ENCODE results near the gene WNT7B. TPM values are rescaled to one million over a fixed set of nuclear protein-coding genes. Genes with fewer than 3 reads are reported as not detected.

The WNT7B gene
- total RNA-seq, 6 experiments from 2014 or later: 0.07 to 0.14 (median 0.09) TPM; not detected in 1

- peaks cover 54% of the 10 kb centered on the region for H3K4me1 Mint-ChIP-seq (ENCODE audit: low read depth)
- peak overlapping the region; percentile 48 for H3K4me3 Mint-ChIP-seq
- no peak for DNase-seq
- H3K27me3 Mint-ChIP-seq (ENCODE audit: insufficient read depth): no peaks in the 10 kb centered on the region; the same call in 1 of the 2 replicates
- TF ChIP-seq CTCF (IDR thresholded peaks at IDR 0.05): no peak
- no peaks in the 10 kb centered on the region for H3K9me3 Mint-ChIP-seq
- H3K27ac Mint-ChIP-seq: peak overlapping the region; percentile 69
- no peaks in the 10 kb centered on the region for H3K36me3 Mint-ChIP-seq (ENCODE audit: low read depth)
These were observed 21.8 kb upstream of the WNT7B start for GRCh38 chr22:45998638-45999378.

GRCh38 chr22:45997777-45998637 is 21.0 kb upstream of the WNT7B start:
- Mint-ChIP-seq H3K27ac (peak overlapping the region; percentile 95), H3K4me3 (peak overlapping the region; percentile 42; the same call in 1 of the 2 replicates), H3K36me3 (ENCODE audit: low read depth) (no peaks in the 10 kb centered on the region), H3K4me1 (ENCODE audit: low read depth) (peaks cover 46% of the 10 kb centered on the region), H3K27me3 (ENCODE audit: insufficient read depth) (no peaks in the 10 kb centered on the region; the same call in 1 of the 2 replicates), H3K9me3 (no peaks in the 10 kb centered on the region)
- DNase-seq: no peak
- no peak for TF ChIP-seq CTCF (IDR thresholded peaks at IDR 0.05)

GRCh38 chr22:45997077-45997776 is 20.3 kb upstream of the WNT7B start:
- Mint-ChIP-seq H3K27ac (peak overlapping the region; percentile 95), H3K4me3 (peak overlapping the region; percentile 67; the same call in 1 of the 2 replicates), H3K9me3 (no peaks in the 10 kb centered on the region), H3K4me1 (ENCODE audit: low read depth) (peaks cover 40% of the 10 kb centered on the region), H3K27me3 (ENCODE audit: insufficient read depth) (peaks cover 3% of the 10 kb centered on the region; the same call in 1 of the 2 replicates), H3K36me3 (ENCODE audit: low read depth) (no peaks in the 10 kb centered on the region)
- peak; percentile 95 for DNase-seq
- no peak for TF ChIP-seq CTCF (IDR thresholded peaks at IDR 0.05)

- peak overlapping the region; percentile 67 for H3K4me3 Mint-ChIP-seq
- peaks cover 6% of the 10 kb centered on the region for H3K27me3 Mint-ChIP-seq (ENCODE audit: insufficient read depth)
- peak overlapping the region; percentile 95 for H3K27ac Mint-ChIP-seq
- H3K9me3 Mint-ChIP-seq: no peaks in the 10 kb centered on the region
- no peak for TF ChIP-seq CTCF (IDR thresholded peaks at IDR 0.05)
- no peak for DNase-seq
- H3K4me1 Mint-ChIP-seq (ENCODE audit: low read depth): peaks cover 40% of the 10 kb centered on the region
- H3K36me3 Mint-ChIP-seq (ENCODE audit: low read depth): no peaks in the 10 kb centered on the region
These were observed 19.5 kb upstream of the WNT7B start for GRCh38 chr22:45996241-45997076.
